GM21360 (cell line): ENCODE data around the gene POT1.

ENCODE experiments used
- ATAC-seq: cut with Tn5 transposase; IDR thresholded peaks from one replicate; pipeline ENCODE4 v1.9.1; 2021; ENCODE audit warnings: mild to moderate bottlenecking, moderate library complexity; ENCODE audit not compliant: unreplicated experiment

The POT1 gene

DNA sequence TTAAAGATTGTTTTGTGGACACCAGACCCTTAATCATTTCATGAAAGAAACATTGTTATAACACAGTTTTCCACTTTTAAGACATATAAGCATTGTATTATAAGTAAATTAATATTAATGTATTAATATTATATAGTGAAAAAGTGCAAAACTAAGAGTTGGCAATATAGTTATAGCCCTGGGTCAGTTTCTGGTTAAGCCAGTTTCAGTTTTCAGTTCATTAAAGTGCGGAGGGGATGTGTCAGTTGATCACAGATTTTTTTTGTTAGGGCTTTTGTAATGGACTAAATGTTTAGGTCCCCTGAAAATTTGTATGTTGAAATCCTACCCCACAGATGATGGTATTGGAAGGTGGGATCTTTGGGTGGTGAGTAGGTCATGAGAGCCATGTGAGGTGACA is 118.3 kb downstream of the POT1 start:
- no peak for ATAC-seq

DNA sequence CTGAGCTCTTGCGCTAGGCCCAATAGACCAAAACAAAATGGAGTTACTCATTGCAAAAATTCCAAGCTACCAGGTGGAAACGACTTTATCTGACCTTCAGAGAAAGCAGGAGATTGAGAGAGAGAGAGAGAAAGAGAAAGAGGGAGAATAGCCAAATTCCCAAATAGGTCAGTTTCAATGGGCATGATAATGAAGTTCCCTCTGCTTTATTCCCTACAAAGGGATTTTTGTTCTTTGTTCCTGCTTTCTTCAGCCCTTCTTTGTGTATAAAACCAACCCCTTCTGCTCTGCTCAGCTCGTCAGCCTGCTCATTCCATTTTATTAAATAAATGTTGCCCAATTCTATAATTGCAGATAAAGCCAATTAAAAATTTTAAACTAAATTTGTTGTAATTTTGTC is 119.0 kb downstream of the POT1 start:
- ATAC-seq = no peak

DNA sequence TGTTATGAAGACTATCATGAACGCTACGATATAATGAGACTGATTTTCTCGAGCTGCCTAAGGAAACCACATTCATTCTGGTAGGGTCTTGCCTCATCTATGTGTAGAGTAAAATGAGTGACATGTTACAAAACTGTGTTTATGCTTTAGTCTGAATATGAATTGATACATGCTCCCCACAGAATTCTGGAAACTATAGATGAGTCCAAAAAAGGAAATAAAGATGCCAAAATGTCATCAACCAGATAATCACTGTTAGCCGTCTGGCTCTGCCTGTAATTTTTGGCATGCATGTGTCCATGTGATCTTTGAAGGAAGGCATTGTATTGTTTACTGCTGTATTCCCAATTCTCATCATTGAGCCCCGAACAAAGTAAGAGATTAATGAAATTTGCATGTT is 121.4 kb downstream of the POT1 start:
- ATAC-seq = no peak

DNA sequence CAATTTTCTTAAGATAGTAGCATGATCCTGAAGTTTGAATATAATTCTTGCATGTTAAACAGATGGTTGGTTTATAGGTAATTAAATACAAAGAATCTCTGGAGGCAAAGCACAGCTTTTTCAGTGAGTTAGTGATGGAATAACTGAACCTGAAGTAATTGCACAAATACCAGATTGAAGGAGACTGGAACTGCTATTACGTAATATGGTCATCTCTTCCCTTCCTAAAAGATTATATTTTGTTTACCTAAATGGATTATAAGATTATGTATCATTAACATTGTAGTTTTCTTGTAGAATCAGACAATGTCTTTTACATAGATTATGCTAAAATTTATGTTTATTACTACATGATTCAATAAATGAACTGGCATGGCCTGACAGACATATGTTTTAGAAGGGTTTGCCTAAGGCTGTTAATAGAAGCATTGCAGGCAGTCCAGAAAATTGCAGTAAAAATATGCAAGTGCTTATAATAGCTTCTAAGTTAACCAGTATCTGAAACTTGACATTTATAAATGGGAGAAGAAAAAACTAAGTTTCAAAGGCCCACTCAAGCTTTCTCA is 128.2 kb downstream of the POT1 start:
- no peak for ATAC-seq

DNA sequence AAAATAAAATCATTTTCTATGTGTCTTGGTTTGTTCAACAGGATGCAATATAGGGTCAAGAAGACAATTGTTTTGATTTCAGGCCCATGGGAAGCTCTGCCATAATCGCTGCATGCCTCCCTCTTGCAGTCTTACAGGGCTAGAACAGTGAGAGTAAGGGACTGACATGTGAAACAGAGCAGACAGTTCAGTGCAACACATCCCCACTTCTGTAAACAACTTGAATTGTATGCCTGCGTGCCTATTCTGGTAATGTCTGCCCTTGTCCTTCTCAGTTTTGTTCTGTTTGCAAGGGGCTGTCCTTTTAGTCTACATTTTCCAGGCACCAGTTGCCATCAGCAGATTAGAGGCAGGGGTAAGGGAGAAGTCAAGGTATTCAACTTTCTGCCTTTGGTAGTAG is 129.2 kb downstream of the POT1 start:
- no peak for ATAC-seq

DNA sequence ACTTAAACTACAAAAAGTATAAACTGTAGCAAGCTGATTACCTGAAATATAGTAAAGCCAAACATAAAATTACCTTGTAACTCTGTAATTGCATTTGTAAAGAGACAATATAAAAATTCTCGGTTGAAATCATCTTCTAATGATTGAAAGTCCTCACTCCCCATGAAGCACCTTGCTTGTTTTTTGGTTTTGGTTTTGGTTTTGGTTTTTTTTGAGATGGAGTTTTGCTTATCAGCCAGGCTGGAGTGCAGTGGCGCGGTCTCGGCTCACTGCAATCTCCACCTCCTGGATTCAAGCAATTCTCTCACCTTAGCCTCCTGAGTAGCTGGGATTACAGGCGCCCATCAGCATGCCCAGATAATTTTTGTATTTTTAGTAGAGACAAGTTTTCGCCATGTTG is 130.2 kb downstream of the POT1 start:
- no peak for ATAC-seq

DNA sequence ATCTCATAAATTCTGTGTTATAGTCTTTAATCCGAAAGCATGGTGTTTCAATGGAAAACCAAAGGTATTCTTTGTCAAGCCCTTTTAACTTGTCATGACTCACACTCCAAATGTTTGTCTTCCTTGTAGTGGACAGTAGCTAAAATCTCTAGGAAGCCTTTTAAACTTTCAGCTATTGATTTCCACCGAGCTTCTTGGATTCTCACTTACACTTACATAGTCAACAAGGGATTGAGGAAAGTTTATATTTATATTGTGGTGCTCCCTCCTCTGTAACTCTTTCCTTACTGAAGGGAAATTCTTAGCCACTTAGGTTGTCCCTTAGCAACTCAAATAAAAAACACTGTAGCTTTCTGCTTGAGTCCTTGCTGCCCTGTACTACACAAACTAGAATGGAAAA is 132.9 kb downstream of the POT1 start:
- ATAC-seq = no peak

DNA sequence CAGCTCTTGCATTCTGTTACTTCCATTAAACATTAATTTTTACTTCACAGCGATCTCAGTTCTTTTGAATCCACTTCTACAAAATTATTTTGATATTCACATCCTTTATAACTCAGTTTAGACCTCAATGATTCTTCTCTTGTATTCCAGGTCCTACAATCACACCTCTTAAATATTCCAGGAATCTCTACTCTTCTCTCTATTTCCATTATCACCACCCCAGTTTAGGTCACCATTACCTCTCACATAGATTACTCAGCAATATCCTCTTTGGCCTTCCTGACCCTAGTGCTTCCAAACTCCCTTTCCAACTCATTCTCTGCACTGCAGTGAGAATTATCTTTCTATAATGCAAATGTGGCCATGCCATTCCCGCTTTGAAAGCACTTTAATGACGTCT is 136.9 kb downstream of the POT1 start:
- no peak for ATAC-seq

DNA sequence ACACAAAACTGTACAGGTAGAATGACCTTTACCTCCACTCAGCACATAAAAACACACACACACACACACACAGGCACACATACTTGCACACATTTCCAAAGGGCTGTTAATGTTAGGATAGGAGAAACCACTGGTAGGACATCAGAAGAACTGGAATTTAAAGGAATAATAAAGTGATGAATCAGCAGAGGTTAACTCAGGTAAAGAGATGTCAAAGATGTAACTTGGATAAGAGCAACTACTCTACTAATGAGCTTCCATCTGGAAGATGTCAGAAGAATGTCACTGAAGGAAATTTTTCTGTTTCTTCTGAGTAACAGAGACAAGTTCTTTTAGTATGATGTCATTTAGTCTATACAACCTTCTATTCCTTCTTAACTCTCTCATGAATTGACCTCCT is 137.6 kb downstream of the POT1 start:
- ATAC-seq = no peak

DNA sequence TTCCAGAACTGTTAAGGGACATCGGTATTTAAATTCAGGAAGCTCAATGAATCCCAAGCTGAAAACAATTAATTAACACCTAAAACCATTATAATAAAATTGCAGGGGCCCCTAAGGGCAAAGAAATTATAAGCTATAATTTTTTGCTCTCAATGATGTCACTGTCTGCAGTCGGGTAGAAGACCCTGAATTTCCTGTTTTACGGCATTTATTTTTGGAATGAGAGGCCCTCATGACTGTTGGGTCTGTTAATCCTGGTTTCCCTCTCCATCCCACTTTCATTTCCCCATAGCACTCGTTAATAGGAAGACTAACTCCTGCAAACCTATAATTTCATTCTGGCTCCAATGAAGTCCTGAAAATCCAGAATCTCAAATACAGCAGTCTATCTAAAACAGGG is 138.2 kb downstream of the POT1 start:
- no peak for ATAC-seq

DNA sequence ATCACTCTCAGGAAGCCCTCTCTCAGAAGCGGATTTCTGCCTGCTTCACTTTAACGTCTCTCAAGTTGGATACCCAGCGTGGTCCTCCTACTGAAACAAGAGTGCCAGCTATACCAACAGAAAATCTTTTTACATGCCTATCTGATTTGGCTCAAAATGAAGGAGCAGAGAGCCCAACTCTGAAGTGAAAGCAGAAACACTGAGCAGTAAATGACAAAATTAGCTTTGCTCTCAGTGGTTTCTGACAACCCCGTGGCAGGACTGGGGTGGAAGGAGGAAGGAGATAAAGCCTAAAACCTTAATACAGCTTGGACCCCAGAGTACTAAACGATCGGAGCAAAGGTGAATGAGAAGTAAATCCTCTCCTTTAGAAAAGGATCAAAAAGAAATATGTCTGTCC is 139.0 kb downstream of the POT1 start:
- no peak for ATAC-seq

DNA sequence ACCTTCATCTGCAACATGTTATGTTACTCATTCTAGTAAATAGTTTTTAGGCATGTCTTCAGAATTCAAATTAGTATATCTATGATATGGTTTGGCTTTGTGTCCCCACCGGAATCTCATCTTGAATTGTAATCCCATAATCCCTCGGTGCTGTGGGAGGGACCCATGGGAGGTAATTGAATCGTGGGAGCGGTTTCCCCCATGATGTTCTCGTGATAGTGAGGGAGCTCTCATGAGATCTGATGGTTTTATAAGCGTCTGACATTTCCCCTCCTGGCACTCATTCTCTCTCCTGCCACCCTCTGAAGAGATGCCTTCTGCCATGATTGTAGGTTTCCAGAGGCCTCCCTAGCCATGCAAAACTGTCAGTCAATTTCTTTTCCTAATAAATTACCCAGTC is 143.6 kb downstream of the POT1 start:
- ATAC-seq = no peak

DNA sequence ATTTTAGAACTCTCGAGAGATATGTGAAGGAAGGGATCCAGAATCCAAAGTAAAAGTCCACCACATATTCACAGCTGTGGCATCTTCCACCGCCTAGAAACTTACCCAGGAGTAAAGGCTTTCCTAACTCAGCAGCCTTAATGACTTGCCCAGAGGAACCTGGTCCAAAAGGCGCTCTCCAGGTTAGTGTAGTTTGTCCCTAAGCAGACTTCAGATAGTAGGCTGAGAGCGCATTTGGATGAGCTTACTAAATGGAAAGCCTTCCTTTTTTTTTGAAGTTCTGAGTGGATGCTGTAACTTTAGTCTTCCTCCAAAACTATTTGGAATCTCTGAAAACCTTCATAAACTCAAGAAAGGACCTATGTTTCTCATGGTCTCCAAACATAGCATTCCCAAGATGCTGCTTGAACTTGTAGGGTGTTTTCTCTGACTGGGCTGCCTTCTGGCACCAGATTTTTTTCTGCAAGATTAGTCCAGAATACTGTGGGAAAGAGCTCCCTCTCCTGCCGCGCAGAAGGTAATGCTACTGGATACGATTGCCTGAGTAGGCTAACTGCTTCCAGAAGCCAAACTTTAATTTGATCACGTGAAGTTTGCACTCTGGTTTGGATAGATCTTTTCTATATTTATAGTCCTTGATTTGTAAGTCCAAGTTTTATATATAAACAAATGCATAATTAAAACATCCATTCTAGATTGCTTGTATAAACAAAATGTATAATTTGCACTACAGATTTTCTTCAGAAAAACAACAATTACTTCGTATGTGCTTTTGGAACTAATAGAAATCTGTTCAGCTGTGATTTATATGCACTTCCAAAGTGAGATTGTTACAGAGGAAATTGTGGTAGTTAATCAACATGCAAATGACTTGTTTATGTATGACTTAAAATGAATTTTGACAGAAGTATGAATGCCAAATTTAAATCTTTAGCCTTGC is 144.5 kb downstream of the POT1 start:
- peak; percentile 98 for ATAC-seq

DNA sequence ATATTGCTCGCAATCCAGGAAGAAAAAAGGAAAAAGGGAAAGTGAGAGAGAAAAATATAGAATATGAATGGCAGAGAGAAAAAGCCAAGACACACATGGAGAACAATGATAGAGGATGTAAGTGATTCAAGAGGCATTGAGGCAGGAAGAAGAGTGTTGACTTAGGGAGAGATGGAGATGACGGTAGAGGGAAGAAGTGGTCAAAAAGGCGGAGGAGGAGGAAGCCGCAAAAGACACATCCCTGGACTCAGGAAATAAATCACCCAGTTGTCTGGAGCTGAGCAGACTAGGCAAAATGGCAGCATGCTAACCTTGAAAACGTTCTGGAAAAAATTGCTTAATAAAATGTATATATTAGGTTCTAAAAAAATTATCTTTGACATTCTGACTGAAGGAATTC is 146.4 kb downstream of the POT1 start:
- no peak for ATAC-seq

DNA sequence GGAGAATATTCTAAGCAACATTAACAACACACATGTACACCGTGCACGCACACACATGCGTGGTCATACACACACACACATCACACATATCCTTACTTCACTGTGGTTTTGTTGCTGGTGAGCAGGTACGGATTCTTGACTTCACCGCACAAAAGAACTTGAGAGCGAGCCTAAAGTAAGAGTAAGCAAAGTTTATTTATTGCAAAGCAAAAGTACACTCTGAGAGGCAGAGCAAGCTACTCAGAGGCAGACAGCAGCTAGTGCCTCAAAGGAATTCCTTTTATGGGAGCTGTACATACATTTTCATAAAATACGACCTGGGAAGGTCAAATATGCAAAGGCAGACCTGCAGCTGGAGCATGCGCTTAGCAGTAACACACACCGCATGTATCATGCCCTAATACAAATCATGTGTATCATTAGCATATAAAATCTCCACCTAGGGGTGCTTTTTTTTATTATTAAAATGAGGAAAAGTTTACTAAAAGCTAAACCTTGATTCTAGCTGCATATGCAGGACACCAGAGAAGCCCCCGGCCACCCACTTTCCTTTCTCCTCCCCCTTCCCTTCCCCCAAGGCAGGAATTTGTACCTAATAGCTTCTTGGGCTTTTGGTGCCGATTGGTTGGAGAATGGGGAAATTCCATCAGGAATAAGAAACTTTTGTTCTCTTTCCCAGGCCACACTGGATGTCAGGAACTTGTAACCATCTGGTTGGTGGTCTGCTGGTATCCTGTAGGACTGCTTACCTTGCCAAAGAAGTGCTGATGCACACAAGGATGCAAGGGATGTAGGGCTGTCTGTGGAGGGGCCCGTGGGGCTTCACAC is 147.5 kb downstream of the POT1 start:
- ATAC-seq = no peak

DNA sequence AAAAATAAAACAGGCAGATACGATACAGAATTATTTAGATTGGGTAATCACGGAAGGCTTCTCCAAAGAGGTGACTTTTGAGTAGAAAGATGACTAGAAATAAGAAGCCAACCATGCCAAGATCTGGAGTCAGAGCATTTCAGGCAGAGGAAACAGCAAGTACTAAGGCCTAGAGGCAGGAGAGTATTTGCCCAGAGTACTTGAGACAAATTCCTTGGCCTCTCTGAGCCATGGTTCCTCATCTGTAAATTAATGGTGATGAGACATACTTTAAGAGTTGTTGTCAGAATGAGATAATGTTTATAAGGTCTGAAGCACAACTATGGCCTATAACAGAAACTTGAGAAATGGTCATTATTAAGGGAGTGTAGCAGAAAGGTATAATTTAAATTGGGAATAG is 148.2 kb downstream of the POT1 start:
- no peak for ATAC-seq

DNA sequence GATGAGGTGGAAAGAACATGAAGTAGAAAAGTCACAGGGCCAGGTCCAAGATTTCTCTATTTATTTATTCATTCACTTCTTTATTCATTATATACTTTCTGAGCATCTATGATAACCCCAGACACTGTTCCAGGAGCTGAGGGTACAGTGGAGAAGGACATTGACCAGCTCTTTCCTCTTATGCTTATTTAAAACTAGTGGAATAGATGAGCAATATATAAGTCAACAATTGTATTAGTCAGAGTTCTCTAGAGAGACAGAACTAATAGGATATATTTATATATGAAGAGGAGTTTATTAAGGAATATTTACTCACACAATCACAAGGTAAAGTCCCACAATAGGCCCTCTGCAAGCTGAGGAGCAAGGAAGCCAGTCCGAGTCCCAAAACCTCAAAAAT is 149.0 kb downstream of the POT1 start:
- no peak for ATAC-seq

DNA sequence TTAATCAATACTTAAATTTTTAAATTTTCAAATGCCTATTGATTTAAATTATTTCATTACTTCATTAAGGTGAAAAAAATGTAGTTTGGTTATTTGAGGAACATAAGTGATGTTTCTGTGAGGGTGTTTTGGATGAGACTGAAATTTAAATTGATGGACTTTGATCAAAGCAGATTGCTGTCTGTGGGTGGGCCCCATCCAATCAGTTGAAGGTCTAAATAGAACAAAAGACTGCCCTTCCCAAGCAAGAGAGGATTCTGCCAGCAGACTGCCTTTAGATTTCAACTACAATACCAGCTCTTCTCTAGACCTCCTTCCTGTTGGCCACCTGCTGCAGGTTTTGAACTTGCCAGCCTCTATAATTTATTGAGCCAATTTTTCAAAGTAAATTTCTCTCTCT is 149.6 kb downstream of the POT1 start:
- ATAC-seq = no peak

DNA sequence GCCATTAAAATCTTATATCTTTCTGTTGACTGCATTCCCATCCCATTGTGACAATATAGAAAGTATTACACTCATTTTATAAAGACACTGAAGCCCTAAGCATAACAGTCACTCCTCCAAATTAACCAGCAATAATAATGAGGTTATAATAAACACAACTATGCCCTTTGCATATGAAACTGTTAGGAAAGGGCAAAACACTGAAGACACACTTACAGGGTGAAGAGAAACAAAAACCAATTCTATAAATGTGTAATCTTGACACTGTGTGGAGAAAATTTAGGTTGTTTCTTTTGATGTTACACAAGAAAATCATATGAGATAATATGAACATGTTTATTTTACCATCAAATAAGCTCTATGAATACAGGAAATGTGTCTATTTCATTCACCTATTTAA is 150.0 kb downstream of the POT1 start:
- no peak for ATAC-seq

DNA sequence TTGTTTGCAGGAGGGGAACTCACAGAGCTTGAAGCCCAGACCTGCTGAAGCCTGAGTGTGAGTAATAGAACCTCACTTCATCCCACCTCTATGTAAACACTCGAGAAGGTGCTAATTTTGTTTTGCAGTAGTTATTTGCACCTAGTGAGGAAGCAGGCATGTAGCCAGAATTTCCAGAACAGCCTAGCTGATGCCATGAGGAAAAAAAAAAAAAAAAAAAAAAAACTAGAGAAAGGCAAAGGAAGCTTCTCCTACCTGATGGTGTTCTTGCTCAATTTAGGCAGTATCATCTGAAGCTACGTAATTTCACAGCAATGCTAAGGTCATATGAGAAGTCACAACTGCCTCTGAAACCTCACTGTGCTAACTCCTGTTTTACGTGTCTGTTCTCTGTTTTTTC is 150.4 kb downstream of the POT1 start:
- ATAC-seq = no peak

DNA sequence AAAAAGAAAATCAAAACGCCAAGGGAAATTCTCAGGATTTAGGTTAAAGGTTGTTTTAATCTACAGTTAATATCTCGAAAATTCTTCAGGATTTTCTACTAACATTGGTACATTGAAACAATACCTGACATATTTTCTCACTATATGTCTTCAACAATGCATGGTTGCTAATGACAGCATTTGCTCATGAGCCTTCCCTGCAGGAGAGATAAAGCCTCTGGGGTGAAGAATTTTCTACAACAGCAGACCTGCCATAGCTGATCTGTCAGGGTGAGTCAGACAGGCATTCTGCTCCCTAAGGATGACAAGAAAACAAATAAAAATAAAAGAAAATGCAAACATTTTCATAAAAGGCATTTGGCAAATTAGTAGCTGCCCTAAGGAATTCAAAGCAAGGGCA is 152.4 kb downstream of the POT1 start:
- no peak for ATAC-seq

DNA sequence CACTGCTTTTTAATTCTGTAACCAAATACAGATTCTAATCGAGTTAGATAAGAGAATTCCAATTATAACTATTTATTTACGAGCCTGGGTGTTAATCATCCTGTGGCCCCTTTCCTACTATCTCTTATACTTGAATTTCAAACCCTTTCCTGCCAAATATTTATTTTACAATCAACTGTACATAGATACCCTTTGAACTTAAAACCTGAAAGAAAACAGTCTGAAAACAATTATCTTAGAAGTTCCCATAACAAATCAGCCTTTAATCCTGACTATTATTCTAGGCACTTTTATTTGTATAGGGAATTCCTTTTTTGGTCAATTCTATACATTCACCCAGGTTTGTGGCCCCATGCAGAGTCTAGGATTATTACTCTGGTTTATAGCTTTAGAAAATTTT is 153.5 kb downstream of the POT1 start:
- ATAC-seq = no peak
